Calu3 (cell line): ENCODE measurements around the gene SPRTN. TPM values are rescaled to one million over a fixed set of nuclear protein-coding genes. Genes with fewer than 3 reads are reported as not detected.

Experiments
- BruUV-seq: library from RNA; stranded (reverse); fragments of 400-500 nt; replicated peaks from 2 replicates; lab custom pipeline; 2021; lab: Mats Ljungman, UMichigan
- CTCF ChIA-PET: fragments of 300-600 bp; sonication (Branson Sonifier 250); formaldehyde crosslinking; loops from one replicate; lab custom pipeline; 2022; ENCODE audit warnings: antibody characterized with exemption; lab: Charles Lee
- DNase-seq: peaks from one replicate; pipeline ENCODE4 v3.0.0; 2022
- H3K27ac Mint-ChIP-seq: one replicate; pipeline ENCODE4 v1.8.0; 2022; ENCODE audit warnings: mixed read lengths; ENCODE audit not compliant: unreplicated experiment
- H3K27me3 Mint-ChIP-seq: one replicate; pipeline ENCODE4 v1.8.0; 2022; ENCODE audit warnings: mixed read lengths; ENCODE audit not compliant: unreplicated experiment
- H3K36me3 Mint-ChIP-seq: one replicate; pipeline ENCODE4 v1.8.0; 2022; ENCODE audit warnings: mild to moderate bottlenecking, moderate library complexity, mixed read lengths; ENCODE audit not compliant: insufficient read depth, unreplicated experiment
- H3K4me1 Mint-ChIP-seq: one replicate; pipeline ENCODE4 v1.8.0; 2022; ENCODE audit warnings: mild to moderate bottlenecking, low read depth, mixed read lengths; ENCODE audit not compliant: unreplicated experiment
- H3K4me3 Mint-ChIP-seq: one replicate; pipeline ENCODE4 v1.8.0; 2022; ENCODE audit warnings: mild to moderate bottlenecking, low read depth, moderate library complexity, mixed read lengths; ENCODE audit not compliant: unreplicated experiment
- H3K9me3 Mint-ChIP-seq: one replicate; pipeline ENCODE4 v1.8.0; 2022; ENCODE audit warnings: low read depth, mixed read lengths; ENCODE audit not compliant: unreplicated experiment
- intact Hi-C: fragments of 100-400 bp; cut with micrococcal nuclease; formaldehyde crosslinking; loops from one replicate; pipeline ENCODE4 v1.10.0; 2022; ENCODE audit not compliant: unreplicated experiment
- total RNA-seq: library from RNA; stranded (reverse); gene quantifications from 2 replicates; pipeline ENCODE4 v1.2.3, GENCODE V29; 2022
- TF ChIP-seq, protein P1 (sequence below): fragments of 200-600 bp; IDR thresholded peaks from one replicate; pipeline ENCODE4 v1.8.0; 2022; ENCODE audit warnings: antibody characterized with exemption; ENCODE audit not compliant: unreplicated experiment

SPRTN gene
- total RNA-seq, 1 experiment from 2014 or later = 17.4 TPM

DNA sequence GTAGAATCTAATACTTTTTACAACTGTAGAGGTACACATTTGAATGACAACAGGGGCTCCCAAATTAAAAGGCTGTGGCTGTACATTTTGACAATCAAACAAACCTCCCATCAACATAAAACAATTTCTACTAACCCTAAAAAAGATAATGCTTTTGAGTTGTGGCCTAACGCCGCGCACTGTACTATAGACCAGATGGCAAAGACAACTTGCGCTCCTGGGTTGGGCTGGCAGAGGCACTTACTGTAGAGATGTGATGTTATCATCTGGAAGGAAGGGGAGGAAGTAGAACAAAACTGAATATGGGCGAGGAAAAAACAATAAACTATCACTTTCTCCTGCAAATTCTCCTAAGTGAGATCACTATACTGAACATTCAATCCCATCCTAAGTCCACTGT is 26.1 kb downstream of the SPRTN start:
- Mint-ChIP-seq H3K9me3 (no peaks in the 10 kb centered on the region), H3K27me3 (no peaks in the 10 kb centered on the region), H3K36me3 (peaks cover 9% of the 10 kb centered on the region), H3K27ac (no peak overlapping the region), H3K4me1 (no peaks in the 10 kb centered on the region), H3K4me3 (no peak overlapping the region)
- no TSS peak for BruUV-seq
- DNase-seq = no peak
- intact Hi-C loops = no loop called here
- TF ChIP-seq, protein P1, sequence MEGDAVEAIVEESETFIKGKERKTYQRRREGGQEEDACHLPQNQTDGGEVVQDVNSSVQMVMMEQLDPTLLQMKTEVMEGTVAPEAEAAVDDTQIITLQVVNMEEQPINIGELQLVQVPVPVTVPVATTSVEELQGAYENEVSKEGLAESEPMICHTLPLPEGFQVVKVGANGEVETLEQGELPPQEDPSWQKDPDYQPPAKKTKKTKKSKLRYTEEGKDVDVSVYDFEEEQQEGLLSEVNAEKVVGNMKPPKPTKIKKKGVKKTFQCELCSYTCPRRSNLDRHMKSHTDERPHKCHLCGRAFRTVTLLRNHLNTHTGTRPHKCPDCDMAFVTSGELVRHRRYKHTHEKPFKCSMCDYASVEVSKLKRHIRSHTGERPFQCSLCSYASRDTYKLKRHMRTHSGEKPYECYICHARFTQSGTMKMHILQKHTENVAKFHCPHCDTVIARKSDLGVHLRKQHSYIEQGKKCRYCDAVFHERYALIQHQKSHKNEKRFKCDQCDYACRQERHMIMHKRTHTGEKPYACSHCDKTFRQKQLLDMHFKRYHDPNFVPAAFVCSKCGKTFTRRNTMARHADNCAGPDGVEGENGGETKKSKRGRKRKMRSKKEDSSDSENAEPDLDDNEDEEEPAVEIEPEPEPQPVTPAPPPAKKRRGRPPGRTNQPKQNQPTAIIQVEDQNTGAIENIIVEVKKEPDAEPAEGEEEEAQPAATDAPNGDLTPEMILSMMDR = no peak
- CTCF ChIA-PET = no interaction called here

DNA sequence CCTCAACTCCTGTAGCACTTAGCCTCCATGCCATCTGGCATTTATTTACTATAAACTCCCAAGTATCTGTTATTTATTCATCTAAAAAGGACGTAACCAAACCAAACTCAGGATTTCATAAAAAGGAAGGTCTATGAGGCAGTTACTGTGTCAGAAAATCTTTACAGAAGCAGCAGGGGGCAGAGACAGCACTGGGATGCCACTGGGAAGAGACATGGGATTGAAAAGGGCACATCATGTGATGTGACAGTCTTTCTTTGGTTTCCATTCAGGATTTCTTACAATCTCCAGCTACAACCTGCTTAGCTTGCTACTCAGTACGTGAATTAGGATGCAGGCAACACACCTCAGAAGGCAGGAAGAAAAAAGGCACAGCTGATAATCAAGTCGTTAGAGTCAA is 31.2 kb downstream of the SPRTN start:
- no TSS peak for BruUV-seq
- Mint-ChIP-seq H3K9me3 (no peaks in the 10 kb centered on the region), H3K27ac (no peak overlapping the region), H3K27me3 (no peaks in the 10 kb centered on the region), H3K4me3 (no peak overlapping the region), H3K4me1 (no peaks in the 10 kb centered on the region), H3K36me3 (no peaks in the 10 kb centered on the region)
- intact Hi-C loops = no loop called here
- TF ChIP-seq, protein P1 = no peak
- CTCF ChIA-PET = no interaction called here
- DNase-seq = no peak

DNA sequence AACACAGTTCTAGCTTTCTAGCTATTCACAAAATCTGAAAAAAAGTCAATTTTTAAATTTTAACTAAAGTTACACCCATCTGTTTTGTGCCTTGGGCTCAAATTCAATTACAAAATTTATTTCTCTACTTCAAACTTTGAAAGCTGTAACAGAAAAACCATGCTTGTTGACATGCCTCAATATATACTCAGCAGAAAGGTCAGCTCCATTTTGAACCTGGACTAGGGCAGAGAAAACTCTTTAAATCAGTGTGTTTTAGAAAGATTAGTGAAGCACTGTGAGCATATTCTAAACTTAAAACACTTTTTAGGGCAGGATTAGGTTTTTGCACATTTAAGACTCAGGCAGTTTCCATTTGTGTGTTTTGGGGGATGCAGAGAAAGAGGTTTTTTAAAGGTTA is 34.4 kb downstream of the SPRTN start:
- TF ChIP-seq, protein P1 = no peak
- no peaks in the 10 kb centered on the region for H3K27me3 Mint-ChIP-seq
- H3K4me3 Mint-ChIP-seq = no peak overlapping the region
- H3K4me1 Mint-ChIP-seq = peaks cover 13% of the 10 kb centered on the region
- no TSS peak for BruUV-seq
- H3K27ac Mint-ChIP-seq = no peak overlapping the region
- no peaks in the 10 kb centered on the region for H3K36me3 Mint-ChIP-seq
- DNase-seq = no peak
- CTCF ChIA-PET = interaction anchor here (0.6 kb wide), 1 partner anchor 207 kb away, joined by 3 read pairs; no protein-coding TSS in a partner anchor
- intact Hi-C loops = no loop called here
- no peaks in the 10 kb centered on the region for H3K9me3 Mint-ChIP-seq

DNA sequence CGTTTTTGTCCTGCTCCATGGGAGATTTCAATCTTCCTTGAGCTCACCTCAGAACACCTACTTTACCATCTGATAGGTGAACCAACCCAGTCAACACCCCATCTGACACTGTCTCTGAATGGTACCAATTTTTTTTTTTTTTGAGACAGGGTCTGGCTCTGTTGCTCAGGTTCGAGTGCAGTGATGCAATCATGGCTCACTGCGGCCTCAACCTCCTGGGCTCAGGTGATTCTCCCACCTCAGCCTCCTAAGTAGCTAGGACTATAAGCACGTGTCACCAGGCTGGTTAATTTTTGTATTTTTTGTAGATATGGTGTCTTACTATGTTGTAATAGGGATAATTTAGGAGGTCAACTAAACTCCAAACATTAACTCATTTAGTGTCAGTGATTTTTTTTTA is 36.3 kb downstream of the SPRTN start:
- no peak overlapping the region for H3K4me3 Mint-ChIP-seq
- DNase-seq = no peak

More for the DNA sequence above, 36.3 kb downstream of the SPRTN start:
- no peaks in the 10 kb centered on the region for H3K9me3 Mint-ChIP-seq
- CTCF ChIA-PET = interaction anchor here (0.6 to 1.1 kb wide), 2 partner anchors 36 to 204 kb away, joined by 3 to 4 read pairs; partner anchors contain the start of genes EXOC8 and SPRTN
- no peak overlapping the region for H3K27ac Mint-ChIP-seq
- H3K27me3 Mint-ChIP-seq = no peaks in the 10 kb centered on the region
- H3K4me1 Mint-ChIP-seq = peaks cover 21% of the 10 kb centered on the region
- no peaks in the 10 kb centered on the region for H3K36me3 Mint-ChIP-seq
- intact Hi-C loops = no loop called here
- BruUV-seq = no TSS peak
- TF ChIP-seq, protein P1 = no peak
